Stimulated activated CD8-positive, alpha-beta memory T cell treated with anti-CD3 and anti-CD28 coated beads, Interleukin-12 subunit alpha, Interleukin-12 subunit beta, amount 100 ng/mL, for 1 hour (primary cell): ENCODE results near the gene ABCB11.
"Not testable (repeated sequence)": the region's sequence is repeated elsewhere in the genome, so short reads cannot be mapped to it uniquely, and the experiment has no call there.

Experiments used
- DNase-seq: peaks from one replicate; pipeline ENCODE4 v3.0.0-alpha.2; 2020; ENCODE audit warnings: low read depth

The ABCB11 gene

DNA sequence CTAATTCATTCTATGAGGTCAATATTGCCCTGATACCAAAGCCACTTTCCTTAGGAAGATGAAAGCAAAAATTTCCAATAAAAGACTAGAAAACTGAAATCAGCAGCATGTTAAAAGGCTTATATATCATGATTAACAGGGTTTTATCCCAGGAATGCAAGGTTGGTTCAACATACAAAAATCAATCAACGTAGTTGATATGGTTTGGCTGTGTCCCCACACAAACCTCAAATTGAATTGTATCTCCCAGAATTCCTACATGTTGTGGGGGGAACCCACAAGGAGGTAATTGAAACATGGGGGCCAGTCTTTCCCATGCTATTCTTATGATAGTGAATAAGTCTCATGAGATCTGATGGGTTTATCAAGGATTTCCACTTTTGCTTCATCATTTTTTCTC, 11.7 kb upstream of the ABCB11 start:
- no peak for DNase-seq

DNA sequence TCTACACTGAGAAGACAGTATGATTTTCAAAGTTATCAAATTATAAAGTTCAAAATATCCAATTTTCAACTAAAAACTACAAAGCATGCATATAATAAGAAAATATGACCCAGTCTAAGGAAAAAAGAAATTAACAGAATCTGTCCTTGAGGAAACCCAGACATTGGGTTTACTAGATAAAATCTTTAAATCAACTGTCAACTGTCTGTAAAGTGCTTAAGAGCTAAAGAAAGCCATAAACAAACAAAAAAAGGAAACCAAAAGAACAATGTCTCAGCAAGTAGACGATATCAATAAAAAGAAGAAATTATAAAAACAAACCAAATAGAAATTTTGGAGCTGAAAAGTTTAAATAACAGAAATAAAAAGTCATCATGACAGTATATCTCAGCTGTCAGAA, 10.5 kb upstream of the ABCB11 start:
- DNase-seq = no peak

DNA sequence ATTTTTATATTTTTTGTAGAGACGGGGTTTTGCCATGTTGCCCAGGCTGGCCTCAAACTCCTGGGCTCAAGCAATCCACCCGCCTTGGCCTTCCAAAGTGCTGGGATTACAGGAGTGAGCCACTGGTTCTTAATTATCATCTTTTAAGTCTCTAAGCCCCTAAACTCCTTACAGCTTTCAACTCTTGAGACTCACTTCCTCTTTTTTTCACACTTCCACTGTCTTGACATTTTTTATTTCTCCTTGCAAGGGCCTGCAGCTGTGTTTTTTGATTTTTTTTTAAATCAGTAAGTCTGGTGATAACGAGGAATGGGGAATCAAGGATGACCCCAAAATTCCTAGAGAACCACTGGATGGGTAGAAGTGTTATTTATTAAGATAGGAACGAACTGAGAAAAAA, 8.6 kb upstream of the ABCB11 start:
- no peak for DNase-seq

DNA sequence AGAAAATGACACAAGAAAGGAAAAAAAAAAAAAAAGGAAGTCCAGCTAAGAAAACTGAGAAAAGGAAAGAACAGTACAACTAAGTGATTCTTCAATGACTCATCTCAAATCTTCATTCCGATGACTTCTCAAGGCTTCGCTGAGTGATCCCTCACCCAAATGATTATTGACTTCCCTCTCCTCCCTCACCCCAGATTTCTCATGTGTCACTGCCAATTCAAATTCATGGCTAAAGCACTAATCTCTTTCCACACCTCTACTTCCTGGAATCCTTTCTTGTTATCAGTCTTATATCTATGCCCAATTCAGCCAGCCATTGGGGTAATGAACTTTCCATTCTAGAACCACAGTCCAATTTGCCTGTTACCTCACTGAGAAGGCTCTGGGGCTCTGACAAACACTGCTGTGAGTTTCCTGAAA, 7.2 kb upstream of the ABCB11 start:
- no peak for DNase-seq

DNA sequence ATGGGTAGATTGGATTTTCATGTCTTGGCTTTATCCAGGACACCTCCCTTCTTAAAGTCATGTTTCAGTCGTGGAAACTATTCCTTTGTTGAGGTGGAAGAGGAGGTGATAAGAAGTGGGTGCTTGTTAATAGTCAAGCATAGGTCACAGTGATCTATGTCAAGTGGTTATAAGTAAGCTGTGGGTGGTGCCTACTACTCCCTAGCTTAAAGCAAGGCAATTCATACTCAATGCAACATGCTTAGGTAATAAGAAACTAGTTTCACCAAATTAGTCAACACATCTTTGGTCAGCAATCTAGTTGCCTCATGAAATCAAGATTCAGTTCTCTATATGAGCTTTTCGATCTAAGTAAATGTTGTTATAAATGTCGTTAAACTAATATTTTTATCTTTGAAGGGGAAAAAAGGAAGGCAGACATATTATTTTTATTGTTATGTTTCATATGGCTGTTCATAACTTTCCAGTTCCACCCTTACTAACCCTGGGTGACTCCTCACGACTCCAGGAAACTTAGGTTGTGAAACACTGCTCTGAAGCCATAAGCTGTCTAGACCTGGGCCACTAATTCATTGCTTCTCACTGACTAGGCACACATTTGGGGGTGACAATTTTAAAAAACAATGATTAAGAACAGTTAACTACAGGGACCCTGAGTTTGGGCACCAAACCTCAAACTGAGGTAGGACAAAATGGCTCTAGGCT, 5.8 kb upstream of the ABCB11 start:
- DNase-seq = no peak

DNA sequence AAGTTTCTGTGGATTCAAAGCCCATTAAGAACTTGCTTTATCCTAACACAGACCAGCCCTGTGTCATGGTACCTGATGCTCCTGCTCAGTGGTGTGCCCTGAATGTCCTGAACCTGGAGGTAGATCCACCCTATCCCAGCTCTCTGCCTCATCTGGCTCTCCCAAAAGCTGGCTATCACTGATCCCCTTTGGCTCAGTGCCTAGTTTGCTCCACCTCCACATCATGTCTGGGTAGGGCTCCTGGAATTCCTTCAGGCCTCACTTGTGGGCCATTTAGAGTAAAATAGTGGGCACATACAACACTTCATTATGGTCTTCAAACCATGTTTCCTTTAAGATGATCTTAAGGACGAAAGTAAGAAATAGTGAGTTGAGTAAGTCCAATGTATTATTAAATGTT, 4.8 kb upstream of the ABCB11 start:
- DNase-seq = no peak

DNA sequence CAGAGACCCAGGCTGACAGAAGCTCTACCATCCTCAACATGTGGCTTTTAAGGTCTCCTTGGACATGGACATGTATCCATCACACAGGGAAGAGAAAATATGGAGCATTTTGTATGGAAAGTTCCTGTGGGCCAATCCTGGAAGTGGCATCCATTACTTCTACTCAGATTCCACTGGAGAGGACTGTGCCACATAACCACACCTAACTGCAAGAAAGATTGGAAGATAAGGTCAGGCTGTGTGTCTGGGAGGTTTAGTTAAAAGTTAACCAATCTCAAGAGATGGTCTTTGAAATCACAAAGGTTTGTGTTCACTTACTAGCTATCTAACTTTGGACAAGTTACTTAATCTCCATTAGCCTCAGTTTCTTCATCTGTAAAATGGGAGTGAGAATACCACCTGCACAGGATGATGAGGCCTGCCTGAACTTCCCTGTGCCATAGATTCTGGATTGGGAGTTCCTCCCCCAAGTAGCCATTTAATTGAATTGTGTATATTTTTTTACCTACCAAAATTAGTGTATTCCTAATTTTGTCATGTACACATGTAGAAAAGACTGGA, 3.9 kb upstream of the ABCB11 start:
- no peak for DNase-seq

DNA sequence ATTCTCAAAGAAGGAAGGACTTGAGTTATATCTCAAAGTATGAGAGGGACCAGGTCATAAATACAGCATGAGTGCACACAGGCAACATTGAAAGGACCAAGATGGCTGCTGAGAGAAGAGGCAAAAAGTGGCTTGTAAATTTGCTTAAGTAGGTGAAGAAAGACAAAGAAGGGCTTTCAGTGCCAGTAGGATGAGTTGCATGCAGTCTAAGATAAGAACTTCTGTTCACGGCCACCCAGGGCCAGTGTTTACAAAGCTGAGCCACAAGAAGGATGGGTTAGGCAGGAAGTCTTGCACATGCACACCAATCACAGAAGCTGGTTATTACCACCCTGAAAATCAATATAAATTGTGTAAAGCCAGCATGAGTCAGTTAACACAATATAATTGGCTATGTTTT, 3.1 kb upstream of the ABCB11 start:
- DNase-seq = no peak

DNA sequence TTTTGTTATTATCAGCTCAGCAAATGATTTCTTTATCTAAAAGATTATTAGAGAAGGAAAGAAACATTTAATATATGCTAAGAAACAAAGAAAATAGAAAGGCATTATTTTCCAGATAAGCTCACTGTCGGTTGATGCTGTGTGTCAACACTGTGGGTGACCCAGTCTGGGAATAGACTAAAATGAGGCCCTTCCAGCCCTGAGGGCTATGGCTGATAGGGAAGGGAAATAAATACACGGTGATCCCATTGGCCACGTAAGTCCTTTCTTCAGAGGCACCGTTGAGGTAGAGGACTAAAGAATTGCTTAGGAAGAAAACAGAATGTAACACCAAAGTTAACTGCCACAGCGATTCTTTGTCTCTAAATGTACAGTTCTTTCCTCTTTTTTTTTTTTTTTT, 1.8 kb downstream of the ABCB11 start:
- no peak for DNase-seq

DNA sequence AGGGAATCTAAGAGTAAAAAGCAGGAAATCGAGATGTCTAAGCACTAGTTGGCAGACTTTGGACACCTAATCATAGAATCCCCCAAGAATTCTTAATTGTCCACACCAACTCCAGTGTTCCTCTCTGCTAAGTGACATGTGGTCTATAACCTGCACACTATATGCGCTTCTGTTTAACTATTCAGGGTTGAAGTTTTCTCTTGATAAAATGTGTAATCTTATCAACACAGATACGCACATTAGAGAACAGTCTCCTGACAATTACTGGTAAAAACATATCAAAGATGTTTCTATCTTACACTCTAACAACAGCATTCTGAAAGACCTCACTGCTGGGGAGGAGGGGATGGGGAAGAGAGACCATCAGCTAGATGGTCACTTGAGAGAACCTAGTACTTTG, 3.9 kb downstream of the ABCB11 start:
- no peak for DNase-seq

DNA sequence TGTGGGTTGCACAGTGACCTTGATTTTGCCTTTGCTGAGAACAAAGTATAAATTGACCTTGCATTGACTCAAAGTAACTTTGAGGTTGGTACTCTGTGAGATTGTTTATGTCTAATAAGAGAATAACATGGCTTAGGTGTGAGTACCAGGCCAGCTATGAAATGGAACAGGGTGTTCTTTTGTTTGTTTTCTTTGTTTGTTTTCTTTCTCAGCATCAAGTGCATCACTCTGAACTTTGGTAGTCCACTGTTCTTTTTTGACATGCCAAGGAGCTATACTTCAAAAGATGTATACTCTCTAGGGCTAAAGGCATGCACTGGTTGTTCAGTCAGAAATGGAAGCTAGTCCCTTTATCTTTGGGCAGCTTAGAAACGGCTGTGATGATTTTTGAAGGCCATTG, 5.1 kb downstream of the ABCB11 start:
- DNase-seq = no peak

DNA sequence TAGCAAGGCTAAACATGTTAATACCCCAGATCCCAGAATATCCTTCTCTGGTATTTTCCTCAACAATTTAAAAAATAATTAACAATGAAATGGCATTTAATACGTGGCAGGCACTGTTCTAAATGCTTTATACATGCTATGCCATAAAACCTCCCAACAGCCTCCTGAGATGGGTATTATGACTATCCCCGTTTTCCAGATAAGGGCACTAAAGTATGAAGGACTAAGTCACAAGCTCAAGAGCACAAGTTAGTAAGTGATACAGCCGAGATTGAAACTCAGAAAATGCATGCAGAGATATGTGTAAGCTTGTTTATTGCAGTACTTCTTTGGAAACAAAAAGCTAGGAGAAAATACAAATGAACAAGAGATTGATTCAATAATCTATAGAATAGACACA, 8.0 kb downstream of the ABCB11 start:
- DNase-seq = no peak

DNA sequence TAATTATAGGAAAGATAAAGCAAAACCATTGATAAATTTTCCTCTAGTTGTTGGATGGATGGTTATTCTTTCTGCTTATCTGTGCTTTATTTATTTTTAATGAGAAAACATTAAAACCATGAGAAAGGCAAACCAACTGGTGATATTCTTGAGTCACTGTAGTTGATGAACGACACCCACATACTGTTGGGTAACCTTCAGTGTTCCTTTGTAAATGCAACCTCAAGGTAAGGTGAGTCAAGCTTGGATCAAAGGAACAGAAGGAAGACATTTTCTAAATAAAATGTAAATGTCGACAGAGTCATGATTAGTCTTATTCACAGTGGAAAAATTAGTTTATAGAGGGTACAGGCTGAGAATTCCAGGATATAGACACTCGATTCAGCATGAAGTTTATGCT, 12.7 kb downstream of the ABCB11 start:
- DNase-seq = no peak

DNA sequence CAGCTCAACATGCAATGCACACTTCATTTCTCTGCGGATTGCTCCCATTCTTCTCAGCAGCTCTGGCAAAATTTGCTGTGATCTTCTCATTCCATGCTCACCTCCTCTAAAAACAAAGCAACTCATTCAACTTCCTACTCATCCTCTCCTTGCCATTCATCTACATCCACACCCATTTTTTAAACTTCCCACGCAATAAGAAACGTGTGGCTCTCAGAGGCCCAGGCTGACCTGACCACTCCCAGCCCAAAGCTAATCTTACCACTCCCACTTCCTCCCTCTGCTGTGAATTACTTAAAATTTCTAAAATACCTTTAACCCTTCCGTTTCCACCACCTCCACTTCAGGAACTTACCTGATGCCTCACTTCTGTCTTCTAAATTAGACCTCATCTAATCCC, 15.2 kb downstream of the ABCB11 start:
- no peak for DNase-seq

DNA sequence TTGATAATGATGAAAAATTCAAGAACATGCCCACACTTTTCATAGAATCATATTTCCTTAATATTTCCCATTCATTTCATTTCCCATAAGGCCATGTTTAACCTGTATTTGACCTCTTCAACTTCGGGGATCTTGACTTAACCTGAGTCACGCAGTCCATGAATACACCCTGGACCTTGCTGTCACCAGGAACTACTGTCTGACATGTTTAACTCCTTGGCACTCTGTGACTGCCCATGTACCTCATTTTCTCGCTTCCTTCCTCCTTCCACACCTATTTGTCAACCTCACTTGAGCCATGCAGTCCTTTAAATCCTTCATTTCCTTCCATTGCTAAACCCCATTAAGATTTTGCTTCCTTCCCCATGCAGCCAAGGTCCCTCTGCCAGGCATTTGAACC, 16.3 kb downstream of the ABCB11 start:
- no peak for DNase-seq

DNA sequence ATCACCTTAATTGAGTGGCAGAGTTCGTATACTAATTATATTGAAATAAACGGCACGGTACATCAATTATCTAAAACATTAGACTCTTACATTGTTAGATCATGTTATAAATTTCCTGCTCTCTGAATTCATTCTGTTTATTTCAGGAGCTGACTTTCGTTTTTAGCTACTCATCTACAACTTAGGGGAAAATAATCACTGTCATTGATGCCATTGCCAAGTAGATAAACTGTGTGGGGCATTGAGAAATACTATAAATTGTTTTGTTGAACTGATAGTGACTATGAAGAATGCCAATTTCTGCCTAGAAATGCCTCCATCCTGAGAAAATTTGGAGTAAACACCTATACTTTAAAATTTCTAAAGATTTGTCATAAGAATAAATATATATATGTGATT, 17.5 kb downstream of the ABCB11 start:
- DNase-seq = no peak

DNA sequence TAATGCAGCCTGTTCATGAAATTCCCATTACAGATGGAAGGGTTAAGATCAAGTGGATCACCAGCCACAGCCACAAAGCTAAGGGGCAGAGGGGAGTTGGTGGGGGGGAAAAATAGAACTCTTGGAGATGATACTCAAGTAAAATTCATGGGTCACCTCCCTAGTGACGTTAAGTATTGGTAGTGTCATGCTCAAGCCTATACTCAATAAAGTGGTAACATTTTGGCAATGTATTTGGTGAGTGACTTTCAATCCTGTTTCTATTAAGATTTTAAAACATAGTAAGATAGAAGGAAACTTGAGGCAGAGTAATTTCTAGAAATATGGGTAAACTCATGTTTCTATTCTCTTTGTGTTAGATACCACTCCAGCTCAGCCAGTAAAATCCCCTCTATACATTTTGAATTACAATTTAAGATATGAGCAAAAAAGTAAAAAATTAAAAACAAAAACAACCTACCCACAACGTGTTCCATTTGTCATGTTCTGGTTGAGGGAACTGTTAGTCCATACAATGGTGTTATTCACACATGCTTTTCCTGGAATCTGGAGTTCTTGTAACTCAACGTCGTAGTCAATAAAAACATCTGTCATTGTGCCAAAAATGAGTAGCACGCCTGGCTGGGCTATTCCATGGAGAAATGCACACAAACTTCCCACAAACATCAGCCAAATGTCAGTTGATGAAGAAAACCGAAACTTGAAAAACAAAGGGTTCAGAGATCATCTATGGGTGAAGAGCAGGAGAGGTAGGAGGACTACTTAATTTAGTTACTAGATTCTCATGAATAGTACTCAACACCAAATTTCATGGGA, 18.1 kb downstream of the ABCB11 start:
- no peak for DNase-seq

DNA sequence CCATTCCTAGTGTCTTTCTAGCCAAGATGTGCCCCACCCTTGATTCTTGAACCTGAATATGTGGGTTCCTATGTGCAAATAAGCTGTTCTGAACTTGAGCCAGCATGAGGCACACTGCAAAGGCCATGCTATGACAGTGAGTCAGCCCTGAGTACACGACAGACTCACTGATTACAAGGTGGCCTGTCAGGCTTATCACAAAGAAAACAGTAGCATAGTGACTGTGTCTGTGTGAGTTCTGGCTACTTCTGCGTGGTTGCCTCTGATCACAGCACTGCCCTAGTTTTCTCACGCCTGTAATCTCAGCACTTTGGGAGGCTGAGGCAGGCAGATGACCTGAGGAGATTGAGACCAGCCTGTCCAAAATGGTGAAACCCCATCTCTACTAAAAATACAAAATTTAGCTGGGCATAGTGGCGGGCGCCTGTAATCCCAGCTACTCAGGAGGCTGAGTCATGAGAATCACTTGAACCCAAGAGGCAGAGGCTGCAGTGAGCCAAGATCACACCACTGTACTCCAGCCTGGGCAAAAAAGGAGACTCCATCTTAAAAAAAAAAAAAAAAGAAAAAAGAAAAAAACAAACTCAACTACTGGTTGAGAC, 18.8 kb downstream of the ABCB11 start:
- DNase-seq = not testable (repeated sequence)

DNA sequence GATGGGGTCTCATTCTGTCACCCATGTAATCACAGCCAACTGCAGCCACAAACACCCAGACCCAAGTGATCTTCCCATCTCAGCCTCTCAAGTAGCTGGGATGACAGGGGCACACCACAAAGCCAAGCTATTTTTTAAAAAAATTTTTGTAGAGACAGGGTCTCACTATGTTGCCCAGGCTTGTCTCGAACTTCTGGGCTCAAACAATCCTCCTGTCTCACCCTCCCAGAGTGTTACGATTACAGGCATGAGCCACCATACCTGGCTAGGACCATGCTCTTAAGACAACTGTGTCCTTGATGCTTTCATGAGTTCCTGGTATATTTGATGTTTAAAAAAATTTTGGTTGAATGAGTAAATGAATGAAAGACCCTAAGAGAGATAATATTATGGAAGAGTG, 19.4 kb downstream of the ABCB11 start:
- no peak for DNase-seq

DNA sequence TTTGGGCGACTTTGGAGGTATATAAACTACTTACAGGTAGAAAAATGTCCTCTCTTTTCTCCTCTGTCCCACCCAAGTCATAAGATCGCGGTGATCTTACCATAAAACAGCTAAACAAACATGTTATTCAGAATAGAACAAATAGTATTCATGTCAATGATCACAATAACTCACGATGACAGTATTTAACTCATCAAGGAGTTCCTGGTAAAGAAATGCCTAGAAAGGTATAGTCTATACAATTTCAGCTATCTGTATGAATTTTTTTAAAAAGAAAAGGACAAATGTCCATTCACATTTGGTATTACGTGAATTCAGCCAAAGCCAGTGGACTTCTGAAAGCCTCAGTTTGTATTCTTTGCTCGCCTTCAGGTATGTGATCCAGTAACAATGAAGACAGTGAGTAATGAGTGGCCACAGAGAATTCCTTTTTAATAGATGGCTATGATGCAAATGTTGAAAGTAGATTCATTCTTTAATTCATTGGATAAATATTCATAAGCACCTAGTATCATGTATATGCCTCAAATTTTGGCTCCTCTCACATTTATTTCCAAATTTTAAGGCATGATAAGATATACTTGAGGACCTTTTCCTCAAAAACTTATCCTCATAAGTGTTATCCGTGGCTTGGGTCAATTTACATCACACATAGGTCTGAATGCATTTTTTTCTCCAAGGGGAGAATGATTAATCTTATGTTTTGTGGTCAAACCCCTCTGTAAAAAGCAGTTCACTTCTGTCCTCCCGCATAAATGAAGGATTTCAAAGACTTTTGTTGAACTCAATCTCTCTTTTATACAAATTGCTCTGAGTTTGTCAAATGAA, 20.3 kb downstream of the ABCB11 start:
- DNase-seq = no peak

DNA sequence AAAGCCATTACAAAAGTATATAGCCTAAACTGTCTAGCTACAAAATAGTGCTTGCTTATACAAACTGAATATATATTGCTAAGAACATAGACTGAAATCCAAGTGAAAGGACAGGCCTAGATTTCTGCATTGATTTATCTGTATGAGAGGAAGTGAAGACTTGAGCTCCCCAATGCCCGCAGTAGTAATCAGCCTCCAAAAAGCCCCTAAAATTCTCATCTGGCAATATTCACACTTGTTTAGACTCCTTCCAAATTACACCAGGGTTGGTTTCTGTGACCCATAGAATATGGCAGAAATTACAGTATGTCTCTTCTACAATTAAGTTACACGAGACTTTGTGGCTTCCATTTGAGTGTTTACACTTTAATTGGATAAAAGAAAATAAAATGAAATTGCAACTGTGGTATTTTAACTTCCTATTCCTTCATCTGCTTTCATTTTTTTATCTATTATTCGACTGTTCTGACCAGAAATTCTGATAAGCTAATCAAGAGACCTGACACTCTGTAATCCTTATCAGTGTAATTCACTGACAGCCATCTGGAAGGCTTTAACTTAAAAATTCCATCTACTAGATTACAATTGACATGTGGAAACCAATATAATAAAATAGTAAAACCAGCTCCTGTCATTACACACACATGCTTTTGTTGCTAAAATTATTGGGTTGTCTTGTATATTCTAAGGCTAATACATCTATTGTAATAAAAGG, 21.1 kb downstream of the ABCB11 start:
- DNase-seq = no peak

DNA sequence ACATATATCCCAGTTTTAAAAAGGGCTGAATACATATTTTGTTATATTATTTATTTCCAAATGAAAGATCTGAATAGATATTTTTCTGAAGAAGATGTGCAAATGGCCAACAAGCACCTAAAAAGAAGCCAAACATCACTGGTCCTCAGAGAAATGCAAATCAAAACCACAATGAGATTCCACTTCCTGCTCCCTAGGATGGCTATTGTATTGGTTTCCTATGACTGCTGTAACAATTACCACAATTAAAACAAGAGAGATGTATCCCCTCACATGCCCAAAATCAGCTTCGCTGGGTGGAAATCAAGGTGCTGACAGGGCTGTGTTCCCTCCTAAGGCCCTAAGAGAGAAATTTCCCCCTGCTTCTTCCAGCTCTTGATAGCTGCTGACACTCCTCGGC, 23.2 kb downstream of the ABCB11 start:
- DNase-seq = no peak
